ENCODE data around the gene MAGOH.
A peak's percentile ranks its signal among the peaks of the same experiment; 100 is the strongest.
"Not testable (repeated sequence)": the region's sequence is repeated elsewhere in the genome, so short reads cannot be mapped to it uniquely, and the experiment has no call there.

The MAGOH gene

DNA sequence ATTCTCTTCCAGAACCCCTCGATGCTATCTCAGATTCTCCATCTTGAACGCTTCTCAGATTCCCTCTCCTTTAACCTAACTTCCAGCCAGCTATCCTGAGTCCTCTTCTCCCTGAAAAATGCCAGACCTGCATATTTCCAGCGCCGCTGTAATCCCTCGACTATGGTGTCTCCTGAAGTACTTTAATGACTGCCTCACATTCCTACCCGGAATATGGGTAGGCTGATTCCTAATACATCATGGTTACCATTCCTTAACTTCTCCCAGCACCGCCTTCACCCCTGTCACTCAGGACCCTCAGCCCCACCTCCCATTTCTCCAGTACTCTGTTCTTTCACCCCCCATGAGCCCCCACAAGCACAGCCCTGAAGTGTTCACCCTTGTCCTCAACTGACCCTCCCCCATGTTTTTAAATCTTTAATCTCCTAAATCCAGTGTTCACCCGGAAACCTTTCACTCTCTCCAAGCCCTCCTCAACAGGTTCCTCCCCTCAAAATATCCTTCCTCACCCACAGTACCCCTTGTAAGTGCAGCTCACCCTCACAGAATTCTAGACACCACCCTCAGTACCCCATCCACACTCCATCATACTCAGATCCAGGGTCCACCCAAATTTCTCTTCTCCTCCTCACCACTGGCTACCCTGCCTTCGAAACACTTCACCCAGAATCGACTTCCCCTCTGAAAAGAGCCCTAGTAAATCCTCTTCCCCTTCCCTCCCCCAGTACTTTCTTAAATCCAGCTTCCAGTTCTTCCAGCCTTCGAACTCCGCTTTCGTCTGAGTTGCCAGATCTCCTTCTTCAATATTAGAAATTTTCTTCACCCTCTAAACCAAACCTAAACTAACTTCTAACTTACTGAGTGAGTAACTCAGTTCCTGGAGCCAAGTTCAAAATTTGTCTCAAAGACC lies 40.8 kb downstream of the MAGOH start:
- H3K36me3 Mint-ChIP-seq (ENCODE audit: low read depth) = peaks cover 34% of the 10 kb centered on the region
- intact Hi-C loops (cut with micrococcal nuclease) = loop anchor here (2.0 kb wide), 1 partner anchor 23 kb away; the partner anchor contains the start of gene CZIB
- no peaks in the 10 kb centered on the region for H3K27me3 Mint-ChIP-seq
- peaks cover 28% of the 10 kb centered on the region for H3K4me1 Mint-ChIP-seq (ENCODE audit: low read depth)
- H3K4me3 Mint-ChIP-seq = peak overlapping the region; percentile 91
- peak overlapping the region; percentile 92 for H3K27ac Mint-ChIP-seq
- no peaks in the 10 kb centered on the region for H3K9me3 Mint-ChIP-seq

DNA sequence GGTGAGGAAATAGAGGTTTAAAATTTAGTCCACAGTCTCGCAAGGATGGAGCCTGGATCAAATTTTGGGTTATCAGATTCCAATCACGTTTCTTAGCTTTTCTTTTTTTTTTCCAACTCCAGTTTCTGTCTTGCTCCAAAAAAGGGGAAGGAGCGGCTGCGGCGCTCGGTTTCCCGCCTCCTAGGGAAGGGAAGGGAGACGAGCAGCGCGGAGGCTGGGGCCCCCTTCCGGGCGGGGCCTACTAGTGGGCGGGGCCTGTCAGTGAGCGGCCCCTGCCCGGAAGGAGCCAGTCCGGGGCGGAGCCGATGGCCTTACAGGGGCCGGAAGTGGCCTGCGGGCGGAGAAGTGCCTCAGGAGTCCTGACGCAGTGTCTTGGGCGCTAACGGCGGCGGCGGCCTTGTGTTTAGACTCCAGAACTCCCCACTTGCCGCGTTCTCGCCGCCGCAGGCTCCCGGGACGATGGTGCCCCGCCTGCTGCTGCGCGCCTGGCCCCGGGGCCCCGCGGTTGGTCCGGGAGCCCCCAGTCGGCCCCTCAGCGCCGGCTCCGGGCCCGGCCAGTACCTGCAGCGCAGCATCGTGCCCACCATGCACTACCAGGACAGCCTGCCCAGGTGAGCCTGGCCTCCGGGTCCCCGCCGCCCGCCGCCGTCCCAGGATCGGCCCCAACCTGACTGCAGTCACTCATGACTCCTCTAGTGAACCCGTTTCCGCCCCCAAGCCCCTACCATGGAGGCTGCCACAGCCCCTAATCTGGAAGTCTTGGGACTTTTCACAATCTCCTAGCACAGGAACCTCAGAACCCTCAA lies 41.6 kb downstream of the MAGOH start, which contains the start of gene CPT2:
TSS of gene CPT2 (plus strand) at position 340 of the 806 bp plus-strand sequence. CDS start at position 460, 120 bp downstream.
- Mint-ChIP-seq H3K27me3 (no peaks in the 10 kb centered on the region), H3K27ac (peak within 1 kb of the TSS; percentile 92), H3K9me3 (no peaks in the 10 kb centered on the region), H3K4me1 (ENCODE audit: low read depth) (peaks cover 26% of the 10 kb centered on the region), H3K36me3 (ENCODE audit: low read depth) (peaks cover 26% of the 10 kb centered on the region), H3K4me3 (peak within 1 kb of the TSS; percentile 91)
- intact Hi-C loops (cut with micrococcal nuclease) = loop anchor here (1.0 to 2.0 kb wide), 2 partner anchors 24 to 42 kb away; partner anchors contain the start of genes CZIB and MAGOH

DNA sequence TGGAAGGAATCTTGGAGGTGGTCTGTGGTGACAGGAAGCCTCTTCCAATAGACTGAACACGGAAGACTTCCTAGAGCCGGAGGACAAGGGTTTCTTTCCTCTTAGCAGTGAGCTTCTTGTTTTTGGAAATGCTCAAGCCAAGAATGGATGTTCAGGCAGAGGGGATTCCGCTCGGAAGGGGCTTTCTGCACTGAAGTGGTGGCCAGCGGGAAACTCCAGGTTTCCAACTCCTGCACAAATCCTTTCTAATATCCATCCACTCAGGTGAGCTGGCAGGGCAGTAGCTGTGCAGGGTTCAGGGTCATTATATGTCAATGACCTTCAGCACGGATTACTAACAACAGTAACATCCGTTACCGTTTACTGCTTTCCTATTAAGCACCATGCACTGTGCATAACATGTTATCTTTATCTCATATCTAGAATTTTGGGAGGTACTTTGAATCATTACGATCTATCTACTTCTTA lies 42.3 kb downstream of the MAGOH start:
- peak overlapping the region; percentile 91 for H3K4me3 Mint-ChIP-seq
- no peaks in the 10 kb centered on the region for H3K9me3 Mint-ChIP-seq
- no peaks in the 10 kb centered on the region for H3K27me3 Mint-ChIP-seq
- H3K27ac Mint-ChIP-seq = peak overlapping the region; percentile 92
- peaks cover 21% of the 10 kb centered on the region for H3K36me3 Mint-ChIP-seq (ENCODE audit: low read depth)
- H3K4me1 Mint-ChIP-seq (ENCODE audit: low read depth) = peaks cover 26% of the 10 kb centered on the region
- intact Hi-C loops (cut with micrococcal nuclease) = loop anchor here (1.0 to 2.0 kb wide), 2 partner anchors 25 to 42 kb away; partner anchors contain the start of genes CZIB and MAGOH

DNA sequence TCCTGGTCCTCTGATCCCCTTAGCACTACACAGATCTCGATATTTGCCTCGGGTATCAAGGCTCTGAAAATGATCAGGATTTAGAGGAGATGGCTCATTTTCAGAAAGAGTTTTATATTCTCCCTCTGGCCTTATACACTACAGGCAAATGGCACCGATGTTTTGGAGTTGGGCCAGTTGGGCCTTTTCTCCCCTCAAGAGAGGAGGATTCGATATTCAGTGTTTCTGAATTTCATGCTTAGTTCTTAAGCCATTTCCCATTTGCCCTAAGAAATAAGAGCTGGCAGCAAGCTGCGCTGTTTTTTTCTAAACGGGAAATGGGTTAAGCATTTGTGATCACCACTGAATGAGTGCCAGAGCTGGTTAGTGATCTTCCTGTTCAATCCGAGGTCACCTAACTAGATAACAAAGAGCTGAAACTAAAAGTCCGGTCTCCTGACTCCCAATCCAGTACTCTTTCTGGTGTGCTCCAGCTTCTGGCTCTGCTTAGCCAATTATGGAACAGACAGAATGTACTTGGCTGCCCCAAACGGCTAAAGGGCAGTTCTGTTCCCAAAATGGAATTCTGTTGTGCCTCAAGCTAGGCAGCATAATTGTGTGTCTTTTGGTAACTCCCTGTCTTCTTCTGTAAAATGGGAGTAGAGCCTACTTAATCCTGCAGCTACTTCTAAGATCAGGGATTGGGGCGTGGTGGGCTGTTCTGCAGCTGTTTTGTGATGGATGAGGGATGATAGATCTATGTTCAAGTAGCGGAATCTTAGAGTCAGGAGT lies 42.9 kb downstream of the MAGOH start:
- no peaks in the 10 kb centered on the region for H3K27me3 Mint-ChIP-seq
- peaks cover 15% of the 10 kb centered on the region for H3K36me3 Mint-ChIP-seq (ENCODE audit: low read depth)
- peaks cover 26% of the 10 kb centered on the region for H3K4me1 Mint-ChIP-seq (ENCODE audit: low read depth)
- no peaks in the 10 kb centered on the region for H3K9me3 Mint-ChIP-seq
- no peak overlapping the region for H3K4me3 Mint-ChIP-seq
- peak overlapping the region; percentile 92 for H3K27ac Mint-ChIP-seq
- intact Hi-C loops (cut with micrococcal nuclease) = loop anchor here (1.0 to 2.0 kb wide), 2 partner anchors 25 to 43 kb away; partner anchors contain the start of genes CZIB and MAGOH

DNA sequence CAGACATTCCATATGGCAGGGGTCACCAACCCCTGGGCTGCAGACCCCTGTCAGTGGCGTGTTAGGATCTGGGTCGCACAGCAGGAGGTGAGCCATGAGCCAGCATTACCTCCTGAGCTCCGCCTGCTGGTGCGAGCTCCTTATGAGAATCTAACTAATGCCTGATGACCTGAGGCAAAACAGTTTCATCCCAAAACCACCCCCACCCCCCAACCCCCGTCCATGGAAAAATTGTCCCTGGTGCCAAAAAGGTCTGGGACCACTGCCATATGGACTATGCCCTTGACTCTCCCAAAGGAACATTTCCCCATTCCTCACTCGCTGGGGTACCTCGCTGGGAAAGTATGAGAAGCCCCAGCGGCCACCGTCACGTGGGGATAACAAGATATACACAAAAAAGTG lies 48.1 kb downstream of the MAGOH start:
- Mint-ChIP-seq H3K4me3 (no peak overlapping the region), H3K4me1 (ENCODE audit: low read depth) (peaks cover 5% of the 10 kb centered on the region), H3K27ac (no peak overlapping the region), H3K9me3 (no peaks in the 10 kb centered on the region), H3K36me3 (ENCODE audit: low read depth) (no peaks in the 10 kb centered on the region), H3K27me3 (no peaks in the 10 kb centered on the region)
- intact Hi-C loops (cut with micrococcal nuclease) = no loop called here

DNA sequence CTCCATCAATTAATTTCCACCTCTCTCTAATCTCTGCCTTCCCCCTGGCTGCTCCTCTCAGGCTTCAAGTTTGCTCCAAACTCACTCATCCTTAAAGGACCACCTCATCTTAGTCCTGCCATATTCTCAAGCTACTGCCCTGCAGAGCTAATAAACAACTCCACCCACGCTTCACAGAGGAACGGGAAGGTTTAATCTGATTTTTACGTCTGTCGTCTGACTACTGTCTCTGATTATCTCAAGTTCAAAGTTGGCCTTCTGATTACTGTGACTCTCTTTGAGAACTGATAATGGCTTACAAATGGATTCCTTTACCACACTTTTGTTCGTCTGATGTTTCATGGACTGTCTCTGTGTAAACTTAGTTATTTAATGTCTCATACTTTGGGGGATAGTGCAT lies 49.3 kb downstream of the MAGOH start:
- intact Hi-C loops (cut with micrococcal nuclease) = no loop called here
- Mint-ChIP-seq H3K4me1 (ENCODE audit: low read depth) (no peaks in the 10 kb centered on the region), H3K36me3 (ENCODE audit: low read depth) (no peaks in the 10 kb centered on the region), H3K27me3 (no peaks in the 10 kb centered on the region), H3K4me3 (no peak overlapping the region), H3K27ac (no peak overlapping the region), H3K9me3 (no peaks in the 10 kb centered on the region)

DNA sequence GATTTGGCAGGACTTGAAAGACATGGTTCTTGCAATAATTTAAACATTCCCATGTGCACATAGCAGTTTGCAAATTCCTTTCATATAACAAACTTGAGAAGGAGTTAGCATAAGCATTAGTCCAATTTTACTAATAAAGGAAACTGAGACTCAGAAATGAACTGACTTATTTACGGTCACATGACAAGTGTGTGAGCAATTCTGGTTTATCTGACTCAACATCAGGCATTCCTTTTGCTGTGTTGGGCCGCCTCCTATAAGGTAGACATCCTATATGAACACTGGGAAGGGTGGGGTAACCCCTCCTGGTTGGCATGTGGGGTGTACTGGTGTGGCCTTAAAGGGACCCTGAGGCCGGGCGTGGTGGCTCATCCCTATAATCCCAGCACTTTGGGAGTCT lies 50.2 kb downstream of the MAGOH start:
- Mint-ChIP-seq H3K27me3 (no peaks in the 10 kb centered on the region), H3K9me3 (no peaks in the 10 kb centered on the region), H3K4me3 (no peak overlapping the region), H3K4me1 (ENCODE audit: low read depth) (no peaks in the 10 kb centered on the region), H3K36me3 (ENCODE audit: low read depth) (no peaks in the 10 kb centered on the region), H3K27ac (no peak overlapping the region)
- intact Hi-C loops (cut with micrococcal nuclease) = no loop called here

DNA sequence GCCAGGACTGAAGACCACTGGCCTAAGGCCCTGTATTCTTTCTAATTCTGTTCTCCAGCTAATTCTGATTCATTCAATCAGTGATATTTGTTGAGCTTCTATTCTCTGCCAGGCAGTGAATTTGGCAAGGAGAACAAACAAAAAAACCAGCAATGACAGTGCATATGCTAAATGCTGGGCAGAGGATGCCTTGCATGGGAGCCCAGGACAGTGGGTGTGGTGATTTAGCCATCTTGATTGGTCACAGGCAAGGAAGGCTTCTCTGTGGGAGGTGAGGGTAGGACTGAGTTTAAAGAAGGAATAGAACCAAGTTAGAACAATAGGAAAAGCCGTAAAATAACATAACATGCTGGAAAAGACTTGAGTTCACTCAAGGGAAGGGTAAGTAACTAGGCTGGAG lies 50.9 kb downstream of the MAGOH start:
- Mint-ChIP-seq H3K27ac (no peak overlapping the region), H3K27me3 (no peaks in the 10 kb centered on the region), H3K9me3 (no peaks in the 10 kb centered on the region), H3K36me3 (ENCODE audit: low read depth) (no peaks in the 10 kb centered on the region), H3K4me1 (ENCODE audit: low read depth) (no peaks in the 10 kb centered on the region), H3K4me3 (no peak overlapping the region)
- intact Hi-C loops (cut with micrococcal nuclease) = no loop called here

DNA sequence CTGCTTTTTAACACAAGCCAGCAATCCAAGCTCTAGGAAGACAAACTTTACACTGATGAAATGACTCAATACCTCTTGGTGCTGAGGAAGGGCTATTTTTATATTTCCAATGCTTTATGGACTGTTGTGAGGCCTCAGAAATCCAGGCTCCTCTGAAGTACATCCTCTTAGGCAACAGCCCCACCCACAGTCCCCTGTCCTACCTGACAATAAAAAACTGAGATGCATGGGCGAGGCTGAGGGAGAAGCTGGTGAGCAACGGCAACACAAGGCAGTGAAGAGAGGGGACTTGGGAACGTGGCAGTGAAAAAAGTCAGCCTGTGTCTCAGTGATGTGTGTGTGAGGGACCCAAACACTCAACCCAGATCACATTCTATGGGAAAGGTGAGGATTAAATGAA lies 51.8 kb downstream of the MAGOH start:
- Mint-ChIP-seq H3K36me3 (ENCODE audit: low read depth) (no peaks in the 10 kb centered on the region), H3K27ac (no peak overlapping the region), H3K9me3 (no peaks in the 10 kb centered on the region), H3K27me3 (no peaks in the 10 kb centered on the region), H3K4me1 (ENCODE audit: low read depth) (no peaks in the 10 kb centered on the region), H3K4me3 (no peak overlapping the region)
- intact Hi-C loops (cut with micrococcal nuclease) = no loop called here

DNA sequence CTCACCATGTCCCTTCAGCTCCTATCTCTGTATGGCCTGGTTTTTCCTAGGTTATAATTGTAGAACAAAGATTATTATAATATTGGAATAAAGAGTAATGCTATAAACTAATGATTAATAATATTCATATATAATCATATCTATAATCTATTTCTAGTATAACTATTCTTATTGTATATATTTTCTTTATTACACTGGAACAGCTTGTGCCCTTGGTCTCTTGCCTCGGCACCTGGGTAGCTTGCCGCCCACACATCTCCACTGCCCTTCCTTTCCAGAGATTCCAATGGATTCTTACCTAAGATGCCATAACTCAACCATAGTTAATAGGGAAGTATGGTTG lies 52.4 kb downstream of the MAGOH start:
- intact Hi-C loops (cut with micrococcal nuclease); H3K9me3 Mint-ChIP-seq; H3K27ac Mint-ChIP-seq; H3K36me3 Mint-ChIP-seq (ENCODE audit: low read depth); H3K27me3 Mint-ChIP-seq; H3K4me1 Mint-ChIP-seq (ENCODE audit: low read depth); H3K4me3 Mint-ChIP-seq: not testable (repeated sequence)

DNA sequence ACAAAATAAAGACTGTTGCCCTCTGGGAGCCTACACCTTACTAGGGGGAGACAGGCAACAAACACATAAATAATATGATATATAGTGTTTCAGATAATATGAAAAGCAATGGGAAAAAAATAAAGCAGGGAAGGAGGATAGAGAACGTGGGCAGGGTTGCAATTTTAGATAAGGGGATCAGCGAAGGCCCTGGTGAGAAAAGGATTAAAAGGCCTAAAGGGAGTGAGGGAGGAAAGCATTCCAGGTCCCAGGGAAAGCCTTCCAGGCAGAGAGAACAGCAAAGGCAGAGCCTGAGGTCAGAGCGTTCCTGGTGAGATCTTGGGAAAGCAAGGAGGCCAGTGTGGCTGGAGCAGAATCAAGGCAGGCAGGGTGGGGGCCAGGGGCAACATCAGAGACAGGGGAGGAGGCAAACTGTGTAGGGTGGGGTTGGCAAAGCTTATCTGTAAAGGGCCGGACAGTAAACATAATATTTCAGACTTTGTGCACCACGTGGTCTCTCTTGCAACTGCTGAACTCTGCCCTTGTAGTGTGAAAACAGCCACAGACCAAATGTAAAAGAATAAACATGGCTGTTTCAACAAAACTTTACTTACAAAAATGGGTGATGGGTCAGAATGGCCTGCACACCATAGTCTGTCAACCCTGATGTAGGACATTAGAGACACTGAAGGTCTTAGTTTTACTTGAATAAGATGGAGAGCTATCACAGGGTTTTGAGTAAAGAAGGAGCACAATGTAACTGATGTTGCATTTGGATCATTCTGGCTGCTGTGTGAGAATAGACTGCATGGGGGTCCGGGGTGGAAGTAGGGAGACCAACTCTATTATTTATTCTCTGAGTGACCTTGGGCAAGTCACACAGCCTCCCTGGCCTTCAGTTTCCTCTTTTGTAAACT lies 55.0 kb downstream of the MAGOH start:
- intact Hi-C loops (cut with micrococcal nuclease) = no loop called here

DNA sequence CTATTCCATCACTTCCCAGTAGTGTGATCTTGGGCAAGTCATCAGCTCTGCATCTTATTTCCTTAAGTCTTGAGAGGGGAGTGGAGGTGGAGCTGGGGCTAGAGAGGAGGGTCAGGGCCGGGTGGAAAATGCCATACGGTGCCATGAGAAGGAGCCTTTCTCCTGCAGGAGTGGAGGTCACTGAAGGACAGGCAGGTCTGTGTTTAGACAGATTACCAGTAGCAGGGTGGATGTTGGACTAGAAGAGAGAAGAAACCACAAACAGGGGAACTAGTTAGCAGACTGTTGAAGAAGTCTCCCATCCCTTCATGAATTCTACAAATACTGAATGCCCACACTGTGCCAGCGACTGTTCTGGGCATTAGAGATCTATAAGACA lies 55.6 kb downstream of the MAGOH start:
- Mint-ChIP-seq H3K4me3 (no peak overlapping the region), H3K27me3 (peaks cover 9% of the 10 kb centered on the region), H3K4me1 (ENCODE audit: low read depth) (no peaks in the 10 kb centered on the region), H3K36me3 (ENCODE audit: low read depth) (no peaks in the 10 kb centered on the region), H3K9me3 (no peaks in the 10 kb centered on the region), H3K27ac (no peak overlapping the region)
- intact Hi-C loops (cut with micrococcal nuclease) = no loop called here

More for the DNA sequence above, 55.0 kb downstream of the MAGOH start:
- Mint-ChIP-seq H3K27me3 (peaks cover 9% of the 10 kb centered on the region), H3K9me3 (no peaks in the 10 kb centered on the region), H3K4me3 (no peak overlapping the region), H3K4me1 (ENCODE audit: low read depth) (no peaks in the 10 kb centered on the region), H3K36me3 (ENCODE audit: low read depth) (no peaks in the 10 kb centered on the region), H3K27ac (no peak overlapping the region)
